Liver (tissue), 9 donors: ENCODE data around the gene NADK. TPM values are rescaled to one million over a fixed set of nuclear protein-coding genes. Genes with fewer than 3 reads are reported as not detected.
"Not testable (repeated sequence)": the region's sequence is repeated elsewhere in the genome, so short reads cannot be mapped to it uniquely, and the experiment has no call there.

ENCODE experiments used
- DNase-seq: peaks from one replicate; pipeline ENCODE4 v3.0.0-alpha.2; 2017; ENCODE audit warnings: low spot score
- H3K27ac ChIP-seq, 2 donors: one replicate each; pipeline ENCODE4 v1.7.0; 2013; ENCODE audit warnings: inconsistent platforms in 2 of 2, low read length in 2 of 2, control low read depth in 1 of 2, low read depth in 1 of 2, mild to moderate bottlenecking in 1 of 2
- H3K27me3 ChIP-seq, 4 donors: one replicate each; pipeline versions ENCODE4 v1.6.1 to v1.7.0; 2013; ENCODE audit warnings: low read length in 3 of 4, inconsistent platforms in 1 of 4, mild to moderate bottlenecking in 1 of 4, moderate library complexity in 1 of 4; ENCODE audit not compliant: control insufficient read depth in 4 of 4, insufficient read depth in 4 of 4
- H3K36me3 ChIP-seq, 4 donors: one replicate each; pipeline versions ENCODE4 v1.6.1 to v1.7.0; 2013; ENCODE audit warnings: low read length in 3 of 4, mild to moderate bottlenecking in 3 of 4, low read depth in 1 of 4, moderate library complexity in 1 of 4; ENCODE audit not compliant: control insufficient read depth in 4 of 4, insufficient read depth in 3 of 4
- H3K4me1 ChIP-seq, 4 donors: one replicate each; pipeline versions ENCODE4 v1.6.1 to v1.7.0; 2013; ENCODE audit warnings: low read length in 3 of 4, mild to moderate bottlenecking in 3 of 4, moderate library complexity in 1 of 4; ENCODE audit not compliant: control insufficient read depth in 4 of 4, insufficient read depth in 4 of 4
- H3K4me3 ChIP-seq, 3 donors: one replicate each; pipeline versions ENCODE4 v1.6.1 to v1.7.0; 2013; ENCODE audit warnings: low read length in 3 of 3, control low read depth in 1 of 3, low read depth in 1 of 3, mild to moderate bottlenecking in 1 of 3
- H3K9ac ChIP-seq, 2 donors: one replicate each; pipeline ENCODE4 v1.7.0; 2013; ENCODE audit warnings: low read length in 2 of 2, mild to moderate bottlenecking in 2 of 2, moderate library complexity in 2 of 2, control low read depth in 1 of 2, low read depth in 1 of 2
- H3K9me3 ChIP-seq, 4 donors: one replicate each; pipeline versions ENCODE4 v1.6.1 to v1.7.0; 2013; ENCODE audit warnings: low read length in 3 of 4; ENCODE audit not compliant: control insufficient read depth in 4 of 4
- ATF3 ChIP-seq: IDR thresholded peaks from 2 replicates; pipeline ENCODE4 v1.6.1; 2016; ENCODE audit warnings: antibody characterized with exemption
- EGR1 ChIP-seq, 2 donors: IDR thresholded peaks; 2 replicates each; pipeline ENCODE4 v1.6.1; 2016 to 2018; ENCODE audit warnings: antibody characterized with exemption in 2 of 2, low read depth in 2 of 2
- FOXA1 ChIP-seq: IDR thresholded peaks from 2 replicates; pipeline ENCODE4 v1.6.1; 2016; ENCODE audit warnings: antibody characterized with exemption
- FOXA2 ChIP-seq: IDR thresholded peaks from 2 replicates; pipeline ENCODE4 v1.6.1; 2016; ENCODE audit warnings: antibody characterized with exemption
- GABPA ChIP-seq, 2 donors: IDR thresholded peaks in 1 of 2; conservative IDR thresholded peaks in 1 of 2; 2 replicates each; pipeline ENCODE4 v1.6.1; 2016; ENCODE audit warnings: antibody characterized with exemption in 2 of 2, mild to moderate bottlenecking in 1 of 2, moderate library complexity in 1 of 2
- HNF4A ChIP-seq, 2 donors: conservative IDR thresholded peaks; 2 replicates each; pipeline ENCODE4 v1.6.1; 2016; ENCODE audit warnings: antibody characterized with exemption in 2 of 2, mild to moderate bottlenecking in 2 of 2
- HNF4G ChIP-seq: IDR thresholded peaks from 2 replicates; pipeline ENCODE4 v1.6.1; 2016; ENCODE audit warnings: antibody characterized with exemption
- JUND ChIP-seq, 2 donors: IDR thresholded peaks; 2 replicates each; pipeline ENCODE4 v1.6.1; 2016; ENCODE audit warnings: antibody characterized with exemption in 2 of 2
- MAX ChIP-seq: IDR thresholded peaks from 2 replicates; pipeline ENCODE4 v1.6.1; 2016; ENCODE audit warnings: antibody characterized with exemption
- RAD21 ChIP-seq, 2 donors: IDR thresholded peaks; 2 replicates each; pipeline ENCODE4 v1.6.1; 2016; ENCODE audit warnings: antibody characterized with exemption in 2 of 2, mild to moderate bottlenecking in 2 of 2
- TAF1 ChIP-seq: conservative IDR thresholded peaks from 2 replicates; pipeline ENCODE4 v1.6.1; 2016; ENCODE audit warnings: antibody characterized with exemption, mild to moderate bottlenecking
- YY1 ChIP-seq: IDR thresholded peaks from 2 replicates; pipeline ENCODE4 v1.6.1; 2016; ENCODE audit warnings: antibody characterized with exemption, mild to moderate bottlenecking
- ZBTB33 ChIP-seq: IDR thresholded peaks from 2 replicates; pipeline ENCODE4 v1.6.1; 2016; ENCODE audit warnings: antibody characterized with exemption
- WGBS: extraction: QIAGEN DNeasy Blood & Tissue Kit; methylation state at CpG from one replicate; pipeline ENCODE4 v1.1.7; 2013; 5-methylcytosine and 5-hydroxymethylcytosine counted together
- polyA plus RNA-seq, 2 donors: library from polyadenylated mRNA; stranded (reverse) in 1 of 2; unstranded in 1 of 2; fragments of 200-250 nt in 1 of 2; fragments of >200 nt in 1 of 2; fragmentation: Nextera tagmentation in 1 of 2; extraction: Ambion mirVana in 1 of 2; gene quantifications; one replicate each; pipeline versions ENCODE4 v1.2.1 to v1.2.3, GENCODE V29; 2013 to 2015
- total RNA-seq, 2 donors: library from RNA; depleted of rRNA; stranded (reverse); fragments of >200 nt; gene quantifications; one replicate each; pipeline ENCODE4 v1.2.3, GENCODE V29; 2014
- TF ChIP-seq, protein P1 (sequence below): fragments of 150-350 bp; IDR thresholded peaks from 2 replicates; pipeline ENCODE4 v1.5.1; 2017; ENCODE audit warnings: improper control_type of control experiment, low read depth, low read length; ENCODE audit not compliant: missing input control
- donor health status: healthy.
- donor health status: healthy.
- donor health status: healthy.
- donor health status: healthy.
- donor health status: healthy.

Gene NADK
- total and polyA plus RNA-seq, 4 donors, result 39.2 to 105 (median 83.6) TPM

- Histone ChIP-seq H3K27me3 (no peaks in the 10 kb centered on the region), H3K9me3 (no peaks in the 10 kb centered on the region), H3K4me1 (no peaks in the 10 kb centered on the region), H3K27ac (no peak overlapping the region), H3K36me3 (peaks cover 4 to 10% (median 6%) of the 10 kb centered on the region in 4 donors), H3K9ac (no peak overlapping the region), H3K4me3 (no peak overlapping the region)
- WGBS, result 97% methylated on average over 22 of the region's 22 CpGs
- TF ChIP-seq ZBTB33 (no peak), HNF4A (conservative IDR thresholded peaks at IDR 0.05) (no peak), HNF4G (no peak), JUND (IDR thresholded peaks at IDR 0.05) (no peak), FOXA1 (no peak), EGR1 (IDR thresholded peaks at IDR 0.05; ENCODE audit: low read depth in 2 of 2) (no peak), MAX (no peak), YY1 (no peak), ATF3 (no peak), FOXA2 (no peak), RAD21 (IDR thresholded peaks at IDR 0.05) (no peak), TAF1 (no peak), GABPA (IDR thresholded peaks at IDR 0.05 in 1 of 2, conservative IDR thresholded peaks at IDR 0.05 in 1 of 2) (no peak)
- TF ChIP-seq, protein P1, sequence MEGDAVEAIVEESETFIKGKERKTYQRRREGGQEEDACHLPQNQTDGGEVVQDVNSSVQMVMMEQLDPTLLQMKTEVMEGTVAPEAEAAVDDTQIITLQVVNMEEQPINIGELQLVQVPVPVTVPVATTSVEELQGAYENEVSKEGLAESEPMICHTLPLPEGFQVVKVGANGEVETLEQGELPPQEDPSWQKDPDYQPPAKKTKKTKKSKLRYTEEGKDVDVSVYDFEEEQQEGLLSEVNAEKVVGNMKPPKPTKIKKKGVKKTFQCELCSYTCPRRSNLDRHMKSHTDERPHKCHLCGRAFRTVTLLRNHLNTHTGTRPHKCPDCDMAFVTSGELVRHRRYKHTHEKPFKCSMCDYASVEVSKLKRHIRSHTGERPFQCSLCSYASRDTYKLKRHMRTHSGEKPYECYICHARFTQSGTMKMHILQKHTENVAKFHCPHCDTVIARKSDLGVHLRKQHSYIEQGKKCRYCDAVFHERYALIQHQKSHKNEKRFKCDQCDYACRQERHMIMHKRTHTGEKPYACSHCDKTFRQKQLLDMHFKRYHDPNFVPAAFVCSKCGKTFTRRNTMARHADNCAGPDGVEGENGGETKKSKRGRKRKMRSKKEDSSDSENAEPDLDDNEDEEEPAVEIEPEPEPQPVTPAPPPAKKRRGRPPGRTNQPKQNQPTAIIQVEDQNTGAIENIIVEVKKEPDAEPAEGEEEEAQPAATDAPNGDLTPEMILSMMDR, result no peak
- no peak for DNase-seq
Observed at GRCh38 chr1:1703796-1704195, 74.5 kb downstream of the NADK start.

DNA sequence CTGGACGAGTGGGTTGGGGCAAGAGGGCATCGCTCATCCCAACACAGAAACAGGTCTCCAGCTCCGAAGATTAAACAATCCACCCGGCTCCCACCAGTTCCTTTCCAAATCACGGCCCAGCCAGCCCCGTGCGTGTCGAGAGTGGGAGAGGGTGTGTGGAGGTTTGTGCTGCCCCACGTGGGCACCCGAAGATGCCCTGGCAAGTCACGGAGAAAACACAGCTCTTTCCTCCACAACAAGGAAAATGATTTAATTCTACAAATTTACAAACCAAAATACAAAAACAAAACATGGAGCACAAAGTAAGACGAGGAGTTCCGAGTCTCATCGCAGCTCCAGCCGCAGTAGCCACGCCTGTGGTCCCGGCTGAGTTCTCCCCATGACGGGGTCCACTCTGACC lies 75.8 kb downstream of the NADK start:
- WGBS, result 92% methylated on average over 7 of the region's 18 CpGs
- not testable (repeated sequence) for H3K27me3 ChIP-seq, H3K4me3 ChIP-seq, H3K9me3 ChIP-seq, H3K4me1 ChIP-seq, H3K27ac ChIP-seq, H3K36me3 ChIP-seq, DNase-seq, H3K9ac ChIP-seq

Other genes with a start within 250 kb of the NADK start
- under 1 TPM; 0.14 to 0.33 TPM for gene TMEM240, start 237.8 kb downstream of the NADK start, total RNA-seq
- gene TMEM240, start 237.8 kb downstream of the NADK start, polyA plus RNA-seq, result under 1 TPM in 1 of 2 donors, not detected in 1; 0.33 TPM
- 10 to 100 TPM; 35.4 to 40.4 TPM for gene SSU72, start 203.6 kb downstream of the NADK start, total RNA-seq
- gene SSU72, start 203.6 kb downstream of the NADK start, polyA plus RNA-seq, result 10 to 100 TPM; 48.2 to 57.4 TPM
- under 1 TPM; 0.08 to 0.37 TPM for gene FNDC10, start 178.3 kb downstream of the NADK start, total RNA-seq
- under 1 TPM; 0.13 to 0.58 TPM for gene FNDC10, start 178.3 kb downstream of the NADK start, polyA plus RNA-seq
- 10 to 100 TPM; 19.8 to 33.0 TPM for gene MIB2, start 163.0 kb downstream of the NADK start, total RNA-seq
- gene MIB2, start 163.0 kb downstream of the NADK start, polyA plus RNA-seq, result 10 to 100 TPM in 1 of 2 donors, 1 to 10 TPM in 1; 9.8 to 18.7 TPM
- gene MMP23B, start 146.3 kb downstream of the NADK start, total RNA-seq, result 1 to 10 TPM; 1.6 to 4.2 TPM
- gene MMP23B, start 146.3 kb downstream of the NADK start, polyA plus RNA-seq, result 1 to 10 TPM in 1 of 2 donors, under 1 TPM in 1; 0.92 to 1.5 TPM
- gene CDK11B, start 119.5 kb downstream of the NADK start, total RNA-seq, result 1 to 10 TPM; 5.1 to 6.9 TPM
- 10 to 100 TPM in 1 of 2 donors, 1 to 10 TPM in 1; 8.0 to 12.2 TPM for gene CDK11B, start 119.5 kb downstream of the NADK start, polyA plus RNA-seq
- 10 to 100 TPM; 13.4 to 19.3 TPM for gene SLC35E2B, start 85.7 kb downstream of the NADK start, total RNA-seq
- gene SLC35E2B, start 85.7 kb downstream of the NADK start, polyA plus RNA-seq, result 10 to 100 TPM; 11.1 to 11.7 TPM
- 10 to 100 TPM; 13.8 to 17.0 TPM for gene CDK11A, start 54.1 kb downstream of the NADK start, total RNA-seq
- 10 to 100 TPM; 13.7 to 14.1 TPM for gene CDK11A, start 54.1 kb downstream of the NADK start, polyA plus RNA-seq
- gene GNB1, start 112.6 kb upstream of the NADK start, total RNA-seq, result 10 to 100 TPM; 51.5 to 54.0 TPM
- gene GNB1, start 112.6 kb upstream of the NADK start, polyA plus RNA-seq, result 10 to 100 TPM; 22.3 to 68.5 TPM
- under 1 TPM; 0.47 to 0.67 TPM for gene CALML6, start 136.8 kb upstream of the NADK start, total RNA-seq
- gene CALML6, start 136.8 kb upstream of the NADK start, polyA plus RNA-seq, result under 1 TPM in 1 of 2 donors, not detected in 1; 0.15 TPM
- gene TMEM52, start 140.8 kb upstream of the NADK start, total RNA-seq, result 1 to 10 TPM; 2.6 to 2.7 TPM
- gene TMEM52, start 140.8 kb upstream of the NADK start, polyA plus RNA-seq, result 10 to 100 TPM in 1 of 2 donors, 1 to 10 TPM in 1; 3.2 to 13.1 TPM
- under 1 TPM in 1 of 2 donors, not detected in 1; under 0.01 TPM for gene CFAP74, start 225.3 kb upstream of the NADK start, total RNA-seq
- gene CFAP74, start 225.3 kb upstream of the NADK start, polyA plus RNA-seq, result under 1 TPM in 1 of 2 donors, not detected in 1; 0.31 TPM
- not detected for gene GABRD, start 240.9 kb upstream of the NADK start, total RNA-seq
- under 1 TPM in 1 of 2 donors, not detected in 1; 0.29 TPM for gene GABRD, start 240.9 kb upstream of the NADK start, polyA plus RNA-seq